Skeletal muscle satellite cell (primary cell): ENCODE results near the gene F2RL2.
A peak's percentile ranks its signal among the peaks of the same experiment; 100 is the strongest.
"Not testable (repeated sequence)": the region's sequence is repeated elsewhere in the genome, so short reads cannot be mapped to it uniquely, and the experiment has no call there.

Experiments
- H3K27me3 ChIP-seq: 2 replicates; pipeline ENCODE4 v1.7.0; 2013; ENCODE audit warnings: low read length; ENCODE audit not compliant: control insufficient read depth, insufficient read depth
- H3K36me3 ChIP-seq: 2 replicates; pipeline ENCODE4 v1.7.0; 2013; ENCODE audit warnings: mild to moderate bottlenecking, control low read depth, low read length; ENCODE audit not compliant: insufficient read depth
- H3K4me1 ChIP-seq: 2 replicates; pipeline ENCODE4 v1.7.0; 2013; ENCODE audit warnings: low read length; ENCODE audit not compliant: control insufficient read depth, insufficient read depth
- H3K4me2 ChIP-seq: 2 replicates; pipeline ENCODE4 v1.7.0; 2013; ENCODE audit warnings: mild to moderate bottlenecking, low read length
- H3K4me3 ChIP-seq: 2 replicates; pipeline ENCODE4 v1.7.0; 2013; ENCODE audit warnings: low read length
- H3K9ac ChIP-seq: 2 replicates; pipeline ENCODE4 v1.7.0; 2013; ENCODE audit warnings: mild to moderate bottlenecking, low read depth, low read length, moderate library complexity
- H3K9me3 ChIP-seq: replicated peaks from 2 replicates; pipeline ENCODE4 v1.7.0; 2013; ENCODE audit warnings: mild to moderate bottlenecking, control low read depth, low read length

Gene F2RL2

GRCh38 chr5:76620166-76620565 lies 3.0 kb downstream of the F2RL2 start:
- no peak overlapping the region for H3K4me3 ChIP-seq
- peaks cover 7% of the 10 kb centered on the region for H3K36me3 ChIP-seq
- H3K9me3 ChIP-seq: no peaks in the 10 kb centered on the region
- no peak overlapping the region for H3K9ac ChIP-seq
- H3K4me2 ChIP-seq: no peak overlapping the region
- H3K27me3 ChIP-seq: no peaks in the 10 kb centered on the region
- peaks cover 42% of the 10 kb centered on the region for H3K4me1 ChIP-seq

DNA sequence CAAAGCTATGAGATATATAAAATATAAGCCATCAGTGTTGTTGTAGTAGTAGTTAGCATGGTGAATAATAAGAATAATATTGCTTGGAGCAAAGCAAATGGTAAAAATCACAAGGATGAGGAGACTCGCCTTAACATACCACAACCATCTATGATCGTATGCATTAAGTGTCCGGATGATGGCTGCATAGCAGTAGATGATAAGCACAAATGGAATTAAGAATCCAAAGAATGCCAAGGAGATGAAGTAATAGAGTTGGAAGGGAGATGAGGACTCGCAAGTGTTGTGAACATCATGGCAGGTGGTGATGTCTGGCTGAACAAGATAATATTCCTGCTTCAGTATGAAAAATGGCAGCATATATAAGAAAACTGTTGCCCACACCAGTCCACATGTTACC lies 5.5 kb downstream of the F2RL2 start:
- Histone ChIP-seq H3K9me3 (no peaks in the 10 kb centered on the region), H3K9ac (peak overlapping the region; percentile 47), H3K4me2 (peak overlapping the region; percentile 40), H3K4me1 (peaks cover 42% of the 10 kb centered on the region), H3K4me3 (no peak overlapping the region), H3K27me3 (no peaks in the 10 kb centered on the region), H3K36me3 (peaks cover 7% of the 10 kb centered on the region)

GRCh38 chr5:76617229-76617628 lies 6.0 kb downstream of the F2RL2 start:
- H3K9ac ChIP-seq: peak overlapping the region; percentile 47
- H3K27me3 ChIP-seq: no peaks in the 10 kb centered on the region
- H3K4me2 ChIP-seq: peak overlapping the region; percentile 40
- peak overlapping the region; percentile 23 for H3K4me3 ChIP-seq
- peaks cover 7% of the 10 kb centered on the region for H3K36me3 ChIP-seq
- H3K4me1 ChIP-seq: peaks cover 40% of the 10 kb centered on the region
- no peaks in the 10 kb centered on the region for H3K9me3 ChIP-seq

GRCh38 chr5:76616206-76616605 lies 7.0 kb downstream of the F2RL2 start:
- peaks cover 7% of the 10 kb centered on the region for H3K36me3 ChIP-seq
- peak overlapping the region; percentile 47 for H3K9ac ChIP-seq
- H3K4me3 ChIP-seq: no peak overlapping the region
- no peaks in the 10 kb centered on the region for H3K9me3 ChIP-seq
- H3K4me1 ChIP-seq: peaks cover 35% of the 10 kb centered on the region
- no peaks in the 10 kb centered on the region for H3K27me3 ChIP-seq
- H3K4me2 ChIP-seq: no peak overlapping the region

DNA sequence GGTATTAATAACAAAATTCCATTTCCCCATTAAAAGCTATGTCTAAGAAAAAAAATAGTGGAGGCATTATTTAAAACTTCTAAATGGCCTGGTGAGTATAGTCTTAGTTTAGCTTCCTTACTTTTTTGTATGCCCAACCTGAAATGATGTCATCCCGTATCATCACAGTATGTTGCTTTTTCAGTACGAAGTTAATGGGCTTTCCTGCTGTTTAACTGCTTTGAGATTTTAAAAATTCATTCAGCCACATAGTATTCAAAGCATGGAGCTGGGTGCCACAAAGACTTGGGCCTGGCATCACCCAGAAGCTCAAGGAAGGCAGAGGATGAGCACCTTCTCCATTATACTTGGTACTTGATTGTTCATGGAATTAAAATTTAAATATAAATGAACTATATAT lies 7.4 kb downstream of the F2RL2 start:
- H3K9me3 ChIP-seq: no peaks in the 10 kb centered on the region
- H3K27me3 ChIP-seq: no peaks in the 10 kb centered on the region
- peaks cover 7% of the 10 kb centered on the region for H3K36me3 ChIP-seq
- H3K4me3 ChIP-seq: no peak overlapping the region
- H3K4me2 ChIP-seq: peak overlapping the region; percentile 11
- peak overlapping the region; percentile 14 for H3K9ac ChIP-seq
- peaks cover 35% of the 10 kb centered on the region for H3K4me1 ChIP-seq

DNA sequence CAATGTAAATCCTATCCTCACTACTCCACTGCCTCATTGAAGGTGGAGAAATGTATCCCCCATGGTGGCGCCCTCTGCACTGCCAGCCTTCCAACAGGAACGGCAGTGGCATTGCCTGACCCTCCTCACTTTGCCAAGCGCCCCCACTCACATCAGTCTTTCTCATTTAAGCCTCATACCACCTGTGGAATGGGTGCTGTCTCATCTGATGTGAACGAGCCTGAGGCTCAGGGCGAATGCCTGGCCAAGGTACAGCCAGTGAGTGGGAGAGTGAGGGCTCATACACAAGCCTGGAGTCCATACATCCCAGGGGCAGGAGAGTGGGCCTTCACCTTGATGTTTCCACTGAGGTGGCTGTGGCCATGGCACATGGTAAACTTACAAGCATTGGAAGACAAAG lies 10.3 kb downstream of the F2RL2 start:
- H3K9ac ChIP-seq: no peak overlapping the region
- H3K9me3 ChIP-seq: no peaks in the 10 kb centered on the region
- H3K4me3 ChIP-seq: no peak overlapping the region
- peaks cover 7% of the 10 kb centered on the region for H3K36me3 ChIP-seq
- no peak overlapping the region for H3K4me2 ChIP-seq
- H3K4me1 ChIP-seq: peaks cover 34% of the 10 kb centered on the region
- H3K27me3 ChIP-seq: no peaks in the 10 kb centered on the region

- no peaks in the 10 kb centered on the region for H3K9me3 ChIP-seq
- peaks cover 9% of the 10 kb centered on the region for H3K4me1 ChIP-seq
- no peaks in the 10 kb centered on the region for H3K27me3 ChIP-seq
- no peaks in the 10 kb centered on the region for H3K36me3 ChIP-seq
- no peak overlapping the region for H3K9ac ChIP-seq
- H3K4me2 ChIP-seq: no peak overlapping the region
- H3K4me3 ChIP-seq: no peak overlapping the region
Measured at GRCh38 chr5:76610196-76610595, 13.0 kb downstream of the F2RL2 start.

DNA sequence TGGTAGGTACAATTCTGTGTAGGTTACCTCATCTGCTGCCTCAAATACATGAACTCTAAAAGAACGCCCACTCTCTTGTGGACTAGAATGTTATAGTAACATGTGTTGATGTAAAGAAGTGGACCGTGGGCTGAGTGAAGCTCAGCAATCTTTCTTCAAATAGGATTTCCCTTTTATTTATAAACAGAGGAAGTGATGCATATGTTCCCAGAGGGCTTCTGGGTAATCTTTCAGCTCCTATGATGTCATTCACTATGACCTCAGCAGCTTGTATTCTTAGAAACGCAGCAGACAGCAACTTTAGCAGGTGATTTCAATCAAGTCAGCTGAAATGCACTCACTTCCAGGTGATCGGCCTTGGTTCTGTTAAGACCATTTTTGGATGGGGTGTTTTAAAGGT lies 14.4 kb downstream of the F2RL2 start:
- no peaks in the 10 kb centered on the region for H3K9me3 ChIP-seq
- H3K4me1 ChIP-seq: peaks cover 14% of the 10 kb centered on the region
- no peaks in the 10 kb centered on the region for H3K27me3 ChIP-seq
- no peak overlapping the region for H3K4me2 ChIP-seq
- H3K4me3 ChIP-seq: no peak overlapping the region
- no peaks in the 10 kb centered on the region for H3K36me3 ChIP-seq
- H3K9ac ChIP-seq: no peak overlapping the region

- peaks cover 14% of the 10 kb centered on the region for H3K4me1 ChIP-seq
- no peaks in the 10 kb centered on the region for H3K27me3 ChIP-seq
- no peak overlapping the region for H3K9ac ChIP-seq
- H3K36me3 ChIP-seq: no peaks in the 10 kb centered on the region
- H3K4me3 ChIP-seq: no peak overlapping the region
- no peaks in the 10 kb centered on the region for H3K9me3 ChIP-seq
- H3K4me2 ChIP-seq: peak overlapping the region; percentile 34
Measured at GRCh38 chr5:76607353-76607871, 15.8 kb downstream of the F2RL2 start.

DNA sequence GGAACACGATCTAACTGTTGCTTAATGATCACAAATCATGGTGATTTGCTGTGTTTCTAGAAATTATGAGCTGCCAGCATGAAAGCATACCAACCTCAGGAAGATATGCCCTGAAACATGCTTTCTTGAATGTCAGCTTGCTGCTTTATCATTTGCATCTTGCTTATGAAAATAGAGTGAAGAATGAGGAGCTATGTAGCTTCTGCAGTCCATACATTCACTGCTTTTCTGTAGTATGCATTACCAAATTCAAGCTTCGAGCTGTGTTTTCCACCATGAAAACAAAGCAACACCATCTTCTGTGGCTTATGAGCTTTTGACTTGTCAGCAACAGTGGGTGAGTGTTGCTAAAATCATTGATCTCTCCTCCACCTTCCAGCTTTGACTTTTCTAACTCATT lies 16.5 kb downstream of the F2RL2 start:
- H3K9me3 ChIP-seq: no peaks in the 10 kb centered on the region
- no peaks in the 10 kb centered on the region for H3K36me3 ChIP-seq

DNA sequence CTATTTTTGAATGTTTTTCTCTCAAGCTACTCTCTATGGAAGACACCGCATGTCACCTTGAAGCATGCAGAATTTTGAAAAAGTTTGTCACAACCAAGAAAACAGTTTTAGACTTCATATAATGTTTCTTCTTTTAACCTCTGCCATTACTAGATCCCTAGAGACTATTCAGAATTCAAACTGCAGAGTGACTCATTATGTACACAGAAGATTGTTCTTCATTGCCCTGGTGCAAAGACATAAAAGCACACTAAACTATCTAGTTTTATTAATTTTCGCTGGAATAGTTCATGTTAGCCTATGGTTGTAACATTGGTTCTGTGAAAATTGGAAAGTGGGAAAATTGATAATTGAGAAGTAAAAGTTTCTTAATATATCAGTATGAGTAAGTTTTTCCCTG lies 18.4 kb downstream of the F2RL2 start:
- Histone ChIP-seq H3K4me1 (peaks cover 14% of the 10 kb centered on the region), H3K9me3 (no peaks in the 10 kb centered on the region), H3K9ac (no peak overlapping the region), H3K27me3 (no peaks in the 10 kb centered on the region), H3K4me3 (no peak overlapping the region), H3K4me2 (no peak overlapping the region), H3K36me3 (no peaks in the 10 kb centered on the region)

More for the DNA sequence above, 16.5 kb downstream of the F2RL2 start:
- H3K9ac ChIP-seq: no peak overlapping the region
- H3K4me2 ChIP-seq: no peak overlapping the region
- peaks cover 14% of the 10 kb centered on the region for H3K4me1 ChIP-seq
- H3K27me3 ChIP-seq: no peaks in the 10 kb centered on the region
- H3K4me3 ChIP-seq: no peak overlapping the region

GRCh38 chr5:76603991-76604390 lies 19.2 kb downstream of the F2RL2 start:
- H3K27me3 ChIP-seq, H3K36me3 ChIP-seq, H3K4me2 ChIP-seq: not testable (repeated sequence)

More at GRCh38 chr5:76603991-76604390, 19.2 kb downstream of the F2RL2 start:
- not testable (repeated sequence) for H3K9ac ChIP-seq, H3K4me3 ChIP-seq, H3K9me3 ChIP-seq
- H3K4me1 ChIP-seq: peaks cover 14% of the 10 kb centered on the region
